Prostate gland (tissue), 2 donors: ENCODE data around the gene SLC24A3.

Experiments
- CTCF ChIP-seq, 4 experiments: fragments of 200-600 bp in 2 of 4; fragments of 450-650 bp in 2 of 4; sonication (generic) in 2 of 4; IDR thresholded peaks; 1 replicate in 3 of 4; 2 replicates in 1 of 4; pipeline ENCODE4 v1.5.1; 2016 to 2019; ENCODE audit warnings: antibody characterized with exemption in 4 of 4, mild to moderate bottlenecking in 2 of 4, moderate library complexity in 2 of 4
- POLR2A ChIP-seq: fragments of 450-650 bp; IDR thresholded peaks from one replicate; pipeline ENCODE4 v1.6.1; 2016; ENCODE audit warnings: antibody characterized with exemption, mild to moderate bottlenecking
- POLR2AphosphoS5 ChIP-seq: sonication (generic); formaldehyde crosslinking; IDR thresholded peaks from one replicate; pipeline ENCODE4 v1.6.1; 2017; ENCODE audit warnings: antibody characterized with exemption

- TF ChIP-seq CTCF (IDR thresholded peaks at IDR 0.05) (no peak), POLR2A (no peak), POLR2AphosphoS5 (no peak)
Measured at GRCh38 chr20:19384940-19385339, 172.5 kb downstream of the SLC24A3 start.
